ENCODE results near the gene MASP1.

MASP1 gene

GRCh38 chr3:187259171-187259570 is 32.4 kb downstream of the MASP1 start:
- no peak overlapping the region for H3K4me2 ChIP-seq (ENCODE audit: low read depth, low read length, poor library complexity, severe bottlenecking)
- no peaks in the 10 kb centered on the region for H3K9me3 ChIP-seq (ENCODE audit: insufficient read depth, low read depth, low read length)
- H3K27me3 ChIP-seq (ENCODE audit: insufficient read depth, low read length, poor library complexity, severe bottlenecking): no peaks in the 10 kb centered on the region
- no peaks in the 10 kb centered on the region for H3K79me2 ChIP-seq (ENCODE audit: insufficient read depth, low read length)
- H3K36me3 ChIP-seq (ENCODE audit: insufficient read depth, low read length): no peaks in the 10 kb centered on the region
- no peaks in the 10 kb centered on the region for H3K9me2 ChIP-seq (replicated peaks; ENCODE audit: low read depth, low read length)
- H2AFZ ChIP-seq (ENCODE audit: low read length): no peak overlapping the region
- no peaks in the 10 kb centered on the region for H4K20me1 ChIP-seq (ENCODE audit: insufficient read depth, low read length, poor library complexity, severe bottlenecking)
- no peaks in the 10 kb centered on the region for H3K4me1 ChIP-seq (ENCODE audit: insufficient read depth, low read length, poor library complexity, severe bottlenecking)
- TF ChIP-seq, protein P1, sequence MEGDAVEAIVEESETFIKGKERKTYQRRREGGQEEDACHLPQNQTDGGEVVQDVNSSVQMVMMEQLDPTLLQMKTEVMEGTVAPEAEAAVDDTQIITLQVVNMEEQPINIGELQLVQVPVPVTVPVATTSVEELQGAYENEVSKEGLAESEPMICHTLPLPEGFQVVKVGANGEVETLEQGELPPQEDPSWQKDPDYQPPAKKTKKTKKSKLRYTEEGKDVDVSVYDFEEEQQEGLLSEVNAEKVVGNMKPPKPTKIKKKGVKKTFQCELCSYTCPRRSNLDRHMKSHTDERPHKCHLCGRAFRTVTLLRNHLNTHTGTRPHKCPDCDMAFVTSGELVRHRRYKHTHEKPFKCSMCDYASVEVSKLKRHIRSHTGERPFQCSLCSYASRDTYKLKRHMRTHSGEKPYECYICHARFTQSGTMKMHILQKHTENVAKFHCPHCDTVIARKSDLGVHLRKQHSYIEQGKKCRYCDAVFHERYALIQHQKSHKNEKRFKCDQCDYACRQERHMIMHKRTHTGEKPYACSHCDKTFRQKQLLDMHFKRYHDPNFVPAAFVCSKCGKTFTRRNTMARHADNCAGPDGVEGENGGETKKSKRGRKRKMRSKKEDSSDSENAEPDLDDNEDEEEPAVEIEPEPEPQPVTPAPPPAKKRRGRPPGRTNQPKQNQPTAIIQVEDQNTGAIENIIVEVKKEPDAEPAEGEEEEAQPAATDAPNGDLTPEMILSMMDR (conservative IDR thresholded peaks at IDR 0.05; ENCODE audit: low read length): peak; percentile 21
- TF ChIP-seq EZH2phosphoT487 (IDR thresholded peaks at IDR 0.05; ENCODE audit: borderline replicate concordance): no peak
- no peaks in the 10 kb centered on the region for H3F3A ChIP-seq (ENCODE audit: low read depth)
- no peak overlapping the region for H3K9ac ChIP-seq (ENCODE audit: low read depth, low read length, poor library complexity, severe bottlenecking)
- no peak overlapping the region for H3K4me3 ChIP-seq (ENCODE audit: low read length, poor library complexity, severe bottlenecking)

DNA sequence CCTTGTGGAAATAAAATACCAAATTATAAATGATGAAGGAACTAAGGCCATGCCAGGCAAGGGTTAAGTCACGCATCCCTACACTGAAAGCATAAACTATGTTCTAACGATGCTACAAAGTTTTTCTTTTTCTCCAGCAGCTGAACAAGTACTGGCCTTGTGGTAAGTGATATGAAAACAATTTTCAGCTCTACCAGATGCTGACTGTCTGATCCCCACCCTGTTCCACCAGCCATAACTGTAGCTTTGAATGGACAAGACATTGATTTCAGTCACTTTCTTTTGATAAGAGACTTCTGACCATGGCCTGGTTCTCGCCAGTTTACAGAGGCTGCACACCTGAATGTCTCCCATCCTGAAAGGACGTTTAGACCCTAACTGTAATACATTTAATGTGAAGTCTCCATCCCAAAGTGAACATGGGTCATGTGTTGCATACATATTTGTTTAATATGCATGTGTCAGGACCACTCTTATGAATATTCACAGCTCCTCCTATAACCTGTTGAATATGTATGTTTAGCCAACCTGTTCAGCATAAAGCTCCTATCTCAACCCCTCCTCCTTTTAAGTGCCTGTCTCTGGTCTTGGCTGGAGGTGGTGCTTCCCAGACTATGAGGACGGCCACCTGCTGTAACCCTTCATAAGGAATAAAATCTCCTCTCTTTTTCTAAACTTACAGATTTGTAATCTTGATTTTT is 33.4 kb downstream of the MASP1 start:
- Histone ChIP-seq H3K79me2 (ENCODE audit: insufficient read depth, low read length) (no peaks in the 10 kb centered on the region), H3F3A (ENCODE audit: low read depth) (no peaks in the 10 kb centered on the region), H3K9ac (ENCODE audit: low read depth, low read length, poor library complexity, severe bottlenecking) (no peak overlapping the region), H3K9me2 (replicated peaks; ENCODE audit: low read depth, low read length) (no peaks in the 10 kb centered on the region), H2AFZ (ENCODE audit: low read length) (no peak overlapping the region), H3K4me1 (ENCODE audit: insufficient read depth, low read length, poor library complexity, severe bottlenecking) (no peaks in the 10 kb centered on the region), H3K4me3 (ENCODE audit: low read length, poor library complexity, severe bottlenecking) (no peak overlapping the region), H3K9me3 (ENCODE audit: insufficient read depth, low read depth, low read length) (no peaks in the 10 kb centered on the region), H4K20me1 (ENCODE audit: insufficient read depth, low read length, poor library complexity, severe bottlenecking) (no peaks in the 10 kb centered on the region), H3K4me2 (ENCODE audit: low read depth, low read length, poor library complexity, severe bottlenecking) (no peak overlapping the region), H3K27me3 (ENCODE audit: insufficient read depth, low read length, poor library complexity, severe bottlenecking) (no peaks in the 10 kb centered on the region), H3K36me3 (ENCODE audit: insufficient read depth, low read length) (no peaks in the 10 kb centered on the region)
- TF ChIP-seq EZH2phosphoT487 (IDR thresholded peaks at IDR 0.05; ENCODE audit: borderline replicate concordance): no peak
- TF ChIP-seq, protein P1 (conservative IDR thresholded peaks at IDR 0.05; ENCODE audit: low read length): no peak

- no peaks in the 10 kb centered on the region for H4K20me1 ChIP-seq (ENCODE audit: insufficient read depth, low read length, poor library complexity, severe bottlenecking)
- H3K79me2 ChIP-seq (ENCODE audit: insufficient read depth, low read length): no peaks in the 10 kb centered on the region
- H3K9me3 ChIP-seq (ENCODE audit: insufficient read depth, low read depth, low read length): no peaks in the 10 kb centered on the region
- no peaks in the 10 kb centered on the region for H3K36me3 ChIP-seq (ENCODE audit: insufficient read depth, low read length)
- no peak for TF ChIP-seq EZH2phosphoT487 (IDR thresholded peaks at IDR 0.05; ENCODE audit: borderline replicate concordance)
- TF ChIP-seq, protein P1 (conservative IDR thresholded peaks at IDR 0.05; ENCODE audit: low read length): no peak
- no peak overlapping the region for H2AFZ ChIP-seq (ENCODE audit: low read length)
- H3K4me1 ChIP-seq (ENCODE audit: insufficient read depth, low read length, poor library complexity, severe bottlenecking): no peaks in the 10 kb centered on the region
- no peak overlapping the region for H3K4me3 ChIP-seq (ENCODE audit: low read length, poor library complexity, severe bottlenecking)
- H3K27me3 ChIP-seq (ENCODE audit: insufficient read depth, low read length, poor library complexity, severe bottlenecking): no peaks in the 10 kb centered on the region
- no peak overlapping the region for H3K9ac ChIP-seq (ENCODE audit: low read depth, low read length, poor library complexity, severe bottlenecking)
- no peaks in the 10 kb centered on the region for H3F3A ChIP-seq (ENCODE audit: low read depth)
- H3K9me2 ChIP-seq (replicated peaks; ENCODE audit: low read depth, low read length): no peaks in the 10 kb centered on the region
- no peak overlapping the region for H3K4me2 ChIP-seq (ENCODE audit: low read depth, low read length, poor library complexity, severe bottlenecking)
These were observed 34.1 kb downstream of the MASP1 start for GRCh38 chr3:187257471-187257870.

Measured in Loucy (cell line).